HG02981 (cell line): ENCODE data around the gene RTEL1.
"Not testable (repeated sequence)": the region's sequence is repeated elsewhere in the genome, so short reads cannot be mapped to it uniquely, and the experiment has no call there.

Experiments used
- ATAC-seq: cut with Tn5 transposase; IDR thresholded peaks from one replicate; pipeline ENCODE4 v1.9.1; 2021; ENCODE audit warnings: mild to moderate bottlenecking, moderate library complexity; ENCODE audit not compliant: unreplicated experiment

Gene RTEL1

GRCh38 chr20:63709149-63709527 is 51.0 kb downstream of the RTEL1 start:
- no peak for ATAC-seq

DNA sequence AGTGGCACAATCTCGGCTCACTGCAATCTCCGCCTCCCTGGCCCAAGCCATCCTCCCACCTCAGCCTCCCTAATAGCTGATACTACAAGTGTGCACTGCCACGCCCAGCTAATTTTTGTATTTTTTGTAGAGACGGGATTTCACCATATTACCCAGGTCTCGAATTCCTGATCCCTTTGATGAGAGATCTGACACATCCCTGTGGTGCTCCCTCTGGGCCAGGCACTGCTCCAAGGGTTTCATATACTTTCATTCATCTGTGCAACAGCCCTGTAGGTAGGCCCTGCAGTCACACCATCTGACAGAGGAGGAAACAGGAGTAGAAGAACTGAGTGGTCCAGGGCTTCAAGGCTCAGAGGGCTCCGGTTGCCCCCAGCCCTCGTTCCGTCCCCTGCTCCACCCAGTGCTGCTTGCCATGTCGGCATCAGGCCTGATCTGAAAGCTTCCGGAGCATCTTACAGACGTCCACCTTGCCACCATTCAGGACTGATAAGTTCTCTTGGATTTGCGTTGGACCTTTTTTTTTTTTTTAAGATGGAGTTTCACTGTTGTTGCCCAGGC is 53.1 kb downstream of the RTEL1 start:
- ATAC-seq: no peak

DNA sequence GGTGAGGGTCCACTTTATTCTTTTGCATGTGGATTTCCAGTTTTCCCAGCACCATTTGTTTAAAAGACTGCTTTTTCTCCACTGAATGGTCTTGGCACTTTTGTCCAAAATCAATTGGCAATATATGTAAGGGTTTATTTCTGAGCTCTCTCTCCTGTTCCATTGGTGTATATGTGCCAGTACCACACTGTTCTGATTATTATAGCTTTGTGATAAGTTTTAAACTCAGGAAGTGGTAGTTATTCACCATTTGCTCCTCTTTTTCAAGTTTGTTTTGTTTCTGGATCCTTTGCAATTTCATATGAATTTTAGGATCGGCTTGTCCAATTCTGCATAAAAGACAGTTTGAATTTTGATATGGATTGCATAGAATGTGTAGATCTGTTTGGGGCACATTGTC is 54.1 kb downstream of the RTEL1 start:
- no peak for ATAC-seq

DNA sequence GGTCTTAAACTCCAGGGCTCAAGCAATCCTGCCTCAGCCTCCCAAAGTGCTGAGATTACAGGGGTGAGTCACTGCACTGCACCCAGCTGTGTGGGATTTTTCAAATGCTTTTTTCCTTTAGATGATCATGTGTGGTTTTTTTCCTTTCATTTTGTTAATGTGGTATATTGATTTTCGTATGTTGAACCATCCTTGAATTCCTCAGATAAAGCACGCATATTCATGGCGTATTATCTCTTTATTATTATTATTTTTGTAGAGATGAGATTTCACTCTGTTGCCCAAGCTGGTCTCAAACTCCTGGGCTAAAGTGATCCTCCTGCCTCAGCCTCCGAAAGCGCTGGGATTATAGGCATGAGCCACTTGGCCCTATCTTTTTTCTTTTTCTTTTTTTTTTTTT is 56.7 kb downstream of the RTEL1 start:
- ATAC-seq: no peak

GRCh38 chr20:63718996-63719395 is 60.9 kb downstream of the RTEL1 start:
- ATAC-seq: no peak

DNA sequence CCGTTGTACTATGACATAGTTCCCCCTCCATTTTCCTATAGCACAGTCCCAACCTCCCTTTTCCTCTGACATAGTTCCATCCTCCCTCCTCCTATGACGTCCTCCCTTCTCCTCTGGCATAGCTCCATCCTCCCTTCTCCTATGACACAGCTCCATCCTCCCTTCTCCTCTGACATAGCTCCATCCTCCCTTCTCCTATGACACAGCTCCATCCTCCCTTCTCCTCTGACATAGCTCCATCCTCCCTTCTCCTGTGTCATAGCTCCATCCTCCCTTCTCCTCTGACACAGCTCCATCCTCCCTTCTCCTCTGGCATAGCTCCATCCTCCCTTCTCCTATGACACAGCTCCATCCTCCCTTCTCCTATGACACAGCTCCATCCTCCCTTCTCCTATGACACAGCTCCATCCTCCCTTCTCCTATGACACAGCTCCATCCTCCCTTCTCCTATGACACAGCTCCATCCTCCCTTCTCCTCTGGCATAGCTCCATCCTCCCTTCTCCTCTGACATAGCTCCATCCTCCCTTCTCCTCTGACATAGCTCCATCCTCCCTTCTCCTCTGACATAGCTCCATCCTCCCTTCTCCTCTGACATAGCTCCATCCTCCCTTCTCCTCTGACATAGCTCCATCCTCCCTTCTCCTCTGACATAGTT is 65.0 kb downstream of the RTEL1 start:
- ATAC-seq: not testable (repeated sequence)

DNA sequence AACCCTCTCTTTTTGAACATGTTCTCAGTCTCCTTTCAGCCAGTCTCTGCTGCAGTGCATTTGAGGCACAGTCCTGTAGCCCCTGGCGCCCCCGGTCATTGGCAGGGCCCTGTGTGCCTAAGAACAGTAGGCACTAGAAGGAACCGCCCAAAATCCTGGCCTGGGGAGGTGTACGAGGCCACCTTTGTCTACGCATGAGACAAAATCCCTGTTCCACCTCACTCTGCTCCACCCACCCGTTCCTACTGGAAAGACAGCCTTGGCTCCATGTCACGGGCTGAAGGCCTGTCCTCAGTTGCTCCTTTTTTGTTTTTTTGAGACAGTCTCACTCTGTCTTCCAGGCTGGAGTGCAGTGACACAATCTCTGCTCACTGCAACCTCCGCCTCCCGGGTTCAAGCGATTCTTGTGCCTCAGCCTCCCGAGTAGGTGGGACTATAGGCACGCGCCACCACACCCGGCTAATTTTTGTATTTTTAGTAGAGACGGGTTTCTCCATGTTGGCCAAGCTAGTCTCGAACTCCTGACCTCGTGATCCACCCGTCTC is 72.1 kb downstream of the RTEL1 start:
- not testable (repeated sequence) for ATAC-seq

GRCh38 chr20:63731410-63731809 is 73.3 kb downstream of the RTEL1 start:
- ATAC-seq: no peak

DNA sequence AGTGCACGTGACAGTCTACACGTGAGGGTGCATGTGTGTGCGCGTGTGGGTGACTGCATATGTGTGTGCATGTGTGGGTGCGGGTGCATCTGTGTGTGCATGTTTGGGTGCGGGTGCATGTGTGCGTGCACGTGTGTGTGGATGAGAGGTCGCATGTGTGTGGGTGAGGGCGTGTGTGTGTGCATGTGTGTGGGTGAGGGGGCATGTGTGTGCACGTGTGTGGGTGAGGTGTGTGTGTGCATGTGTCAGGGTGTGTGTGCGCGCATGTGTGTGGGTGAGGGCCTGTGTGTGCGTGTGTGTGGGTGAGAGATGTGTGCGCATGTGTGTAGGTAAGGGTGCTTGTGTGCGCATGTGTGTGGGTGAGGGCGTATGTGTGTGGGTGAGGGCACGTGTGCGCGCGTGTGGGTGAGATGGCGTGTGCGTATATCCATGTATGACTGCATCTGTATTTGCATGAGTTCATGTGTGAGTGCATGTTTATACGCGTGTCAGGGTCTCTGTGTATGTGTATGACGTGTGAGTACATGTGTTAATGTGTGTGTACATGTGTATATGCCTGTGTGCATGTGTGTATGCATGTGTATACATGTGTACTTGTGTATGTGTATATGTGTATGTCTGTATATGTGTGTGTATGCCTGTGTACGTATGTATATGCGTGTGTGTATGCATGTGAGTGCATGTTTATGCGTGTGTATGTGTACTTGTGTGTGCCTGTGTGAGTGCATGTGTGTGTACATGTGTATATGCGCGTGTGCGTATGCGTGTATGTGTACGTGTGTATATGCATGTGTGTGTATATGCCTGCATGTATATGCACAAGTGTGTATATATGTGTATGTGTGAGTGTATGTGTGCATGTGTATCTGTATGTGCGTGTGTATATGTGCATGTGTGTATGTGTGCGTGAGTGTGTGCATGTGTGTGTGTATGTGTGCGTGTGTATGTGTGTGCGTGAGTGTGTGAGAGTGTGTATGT is 74.3 kb downstream of the RTEL1 start:
- no peak for ATAC-seq

GRCh38 chr20:63733117-63733516 is 75.0 kb downstream of the RTEL1 start:
- no peak for ATAC-seq

- ATAC-seq: no peak
These were observed 75.5 kb downstream of the RTEL1 start for GRCh38 chr20:63733579-63734081.

- no peak for ATAC-seq
These were observed 76.2 kb downstream of the RTEL1 start for GRCh38 chr20:63734111-63734945.

DNA sequence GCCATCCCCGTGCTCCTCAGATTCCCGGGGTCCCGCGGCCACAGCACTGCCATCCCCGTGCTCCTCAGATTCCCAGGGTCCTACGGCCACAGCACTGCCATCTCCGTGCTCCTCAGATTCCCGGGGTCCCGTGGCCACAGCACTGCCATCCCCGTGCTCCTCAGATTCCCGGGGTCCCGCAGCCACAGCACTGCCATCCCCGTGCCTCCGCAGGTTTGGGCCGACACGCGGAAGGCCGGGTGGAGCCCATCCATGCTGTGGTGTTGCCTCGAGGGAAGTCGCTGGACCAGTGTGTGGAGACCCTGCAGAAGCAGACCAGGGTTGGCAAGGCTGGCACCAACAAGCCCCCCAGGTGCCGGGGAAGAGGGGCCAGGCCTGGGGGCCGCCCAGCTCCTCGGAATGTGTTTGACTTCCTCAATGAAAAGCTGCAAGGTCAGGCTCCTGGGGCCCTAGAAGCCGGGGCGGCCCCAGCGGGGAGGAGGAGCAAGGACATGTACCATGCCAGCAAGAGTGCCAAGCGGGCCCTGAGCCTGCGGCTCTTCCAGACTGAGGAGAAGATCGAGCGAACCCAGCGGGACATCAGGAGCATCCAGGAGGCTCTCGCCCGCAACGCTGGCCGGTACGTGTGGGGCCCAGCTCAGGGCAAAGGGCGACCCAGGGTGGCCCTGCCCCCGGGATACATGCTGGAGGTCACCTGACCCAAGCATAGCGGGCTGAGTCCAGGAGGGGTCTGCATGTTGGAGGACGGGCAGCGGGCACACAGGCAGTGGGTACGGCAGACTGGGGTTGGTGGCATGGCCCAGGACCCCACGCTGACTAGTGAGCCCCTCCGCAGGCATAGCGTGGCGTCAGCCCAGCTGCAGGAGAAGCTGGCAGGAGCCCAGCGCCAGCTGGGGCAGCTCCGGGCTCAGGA is 77.1 kb downstream of the RTEL1 start:
- no peak for ATAC-seq

GRCh38 chr20:63735859-63736718 is 78.0 kb downstream of the RTEL1 start, which contains the start of gene LIME1:
Gene LIME1 (plus strand): TSS chr20:63736664. CDS start chr20:63737550, 886 bp downstream.
- no peak for ATAC-seq

GRCh38 chr20:63736893-63737694 is 79.0 kb downstream of the RTEL1 start:
- ATAC-seq: no peak

GRCh38 chr20:63737695-63737944 is 79.5 kb downstream of the RTEL1 start:
- no peak for ATAC-seq

- no peak for ATAC-seq
These were observed 80.0 kb downstream of the RTEL1 start for GRCh38 chr20:63737945-63738686.
